Measurements from ENCODE around the gene KLHL28.

KLHL28 gene

DNA sequence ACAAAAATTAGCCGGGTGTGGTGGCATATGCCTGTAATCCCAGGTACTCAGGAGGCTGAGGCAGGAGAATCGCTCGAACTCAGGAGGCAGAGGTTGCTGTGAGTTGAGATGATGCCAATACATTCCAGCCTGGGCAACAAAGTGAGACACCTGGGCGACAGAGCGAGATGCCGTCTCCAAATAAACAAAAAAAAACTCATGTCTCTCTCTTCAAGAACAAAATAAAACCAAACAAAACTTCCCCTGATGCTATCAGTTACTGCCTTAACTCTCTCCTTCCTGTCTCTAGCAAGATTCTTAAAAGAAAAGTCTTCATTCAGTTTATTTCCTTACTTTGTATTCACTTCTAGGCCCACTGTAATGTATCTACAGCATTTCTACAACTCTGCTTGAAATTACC, 20.8 kb downstream of the KLHL28 start:
- no peak for DNase-seq (ENCODE audit: low read depth)
- TF ChIP-seq, protein P1, sequence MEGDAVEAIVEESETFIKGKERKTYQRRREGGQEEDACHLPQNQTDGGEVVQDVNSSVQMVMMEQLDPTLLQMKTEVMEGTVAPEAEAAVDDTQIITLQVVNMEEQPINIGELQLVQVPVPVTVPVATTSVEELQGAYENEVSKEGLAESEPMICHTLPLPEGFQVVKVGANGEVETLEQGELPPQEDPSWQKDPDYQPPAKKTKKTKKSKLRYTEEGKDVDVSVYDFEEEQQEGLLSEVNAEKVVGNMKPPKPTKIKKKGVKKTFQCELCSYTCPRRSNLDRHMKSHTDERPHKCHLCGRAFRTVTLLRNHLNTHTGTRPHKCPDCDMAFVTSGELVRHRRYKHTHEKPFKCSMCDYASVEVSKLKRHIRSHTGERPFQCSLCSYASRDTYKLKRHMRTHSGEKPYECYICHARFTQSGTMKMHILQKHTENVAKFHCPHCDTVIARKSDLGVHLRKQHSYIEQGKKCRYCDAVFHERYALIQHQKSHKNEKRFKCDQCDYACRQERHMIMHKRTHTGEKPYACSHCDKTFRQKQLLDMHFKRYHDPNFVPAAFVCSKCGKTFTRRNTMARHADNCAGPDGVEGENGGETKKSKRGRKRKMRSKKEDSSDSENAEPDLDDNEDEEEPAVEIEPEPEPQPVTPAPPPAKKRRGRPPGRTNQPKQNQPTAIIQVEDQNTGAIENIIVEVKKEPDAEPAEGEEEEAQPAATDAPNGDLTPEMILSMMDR (IDR thresholded peaks at IDR 0.05; ENCODE audit: control insufficient read depth, extremely low read depth, insufficient read depth): no peak
- H3K4me3 ChIP-seq (ENCODE audit: low read depth, low read length): no peak overlapping the region

DNA sequence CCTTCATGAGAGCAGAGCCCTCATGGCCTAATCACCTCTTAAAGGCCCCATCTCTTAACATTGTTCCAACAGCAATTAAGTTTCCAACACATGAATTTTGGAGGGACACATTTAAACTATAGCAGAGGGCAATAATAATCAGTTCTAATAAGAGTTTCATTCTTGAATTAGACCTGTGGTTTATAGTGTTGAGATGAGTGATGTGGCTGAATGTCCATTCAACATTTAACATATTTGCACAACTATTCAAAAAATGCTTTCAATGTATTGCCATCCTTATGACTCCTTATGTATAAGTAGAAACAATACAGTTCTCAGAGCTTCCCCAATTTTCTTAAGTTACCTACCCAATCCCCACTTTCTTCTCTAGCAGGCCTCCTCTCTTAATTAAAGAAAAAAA, 21.5 kb downstream of the KLHL28 start:
- H3K4me3 ChIP-seq (ENCODE audit: low read depth, low read length): no peak overlapping the region
- DNase-seq (ENCODE audit: low read depth): no peak
- TF ChIP-seq, protein P1 (IDR thresholded peaks at IDR 0.05; ENCODE audit: control insufficient read depth, extremely low read depth, insufficient read depth): no peak

DNA sequence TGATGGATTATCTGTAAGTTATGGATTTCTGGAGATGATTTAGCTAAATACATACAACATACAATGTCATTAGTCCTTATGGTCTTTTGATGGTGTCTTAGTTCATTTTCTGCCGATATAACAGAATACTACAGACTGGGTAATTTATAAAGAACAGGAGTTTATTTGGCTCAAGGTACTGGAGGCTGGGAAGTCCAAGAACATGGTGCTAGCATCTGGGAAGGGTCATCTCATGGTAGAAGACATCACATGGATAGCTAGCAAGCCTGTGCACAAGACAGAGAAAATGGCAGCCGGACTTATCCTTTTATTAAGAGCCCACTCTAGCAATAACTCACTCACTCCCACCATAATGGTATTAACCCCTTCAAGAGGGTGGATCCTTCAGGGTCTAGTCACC, 24.2 kb downstream of the KLHL28 start:
- TF ChIP-seq, protein P1 (IDR thresholded peaks at IDR 0.05; ENCODE audit: control insufficient read depth, extremely low read depth, insufficient read depth): no peak
- no peak for DNase-seq (ENCODE audit: low read depth)
- no peak overlapping the region for H3K4me3 ChIP-seq (ENCODE audit: low read depth, low read length)

DNA sequence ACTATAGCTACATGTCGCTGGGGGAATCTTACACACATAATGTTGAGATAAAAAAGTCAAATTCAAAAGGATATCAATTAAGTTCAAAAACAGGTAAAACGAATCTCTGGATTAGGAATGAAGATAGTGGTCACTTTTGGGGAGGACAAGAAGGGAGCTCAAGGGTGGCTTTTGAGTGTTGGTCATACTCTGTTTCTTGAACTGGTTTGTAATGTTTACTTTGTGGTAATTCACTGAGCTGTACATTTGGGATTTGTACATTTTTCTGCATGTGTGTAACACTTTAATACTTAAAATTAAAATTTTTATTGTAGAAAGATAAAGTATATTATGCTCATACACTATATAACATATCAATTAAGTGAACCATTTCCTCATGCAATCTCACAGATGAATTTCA, 26.6 kb downstream of the KLHL28 start:
- TF ChIP-seq, protein P1 (IDR thresholded peaks at IDR 0.05; ENCODE audit: control insufficient read depth, extremely low read depth, insufficient read depth): no peak
- H3K4me3 ChIP-seq (ENCODE audit: low read depth, low read length): no peak overlapping the region
- no peak for DNase-seq (ENCODE audit: low read depth)

DNA sequence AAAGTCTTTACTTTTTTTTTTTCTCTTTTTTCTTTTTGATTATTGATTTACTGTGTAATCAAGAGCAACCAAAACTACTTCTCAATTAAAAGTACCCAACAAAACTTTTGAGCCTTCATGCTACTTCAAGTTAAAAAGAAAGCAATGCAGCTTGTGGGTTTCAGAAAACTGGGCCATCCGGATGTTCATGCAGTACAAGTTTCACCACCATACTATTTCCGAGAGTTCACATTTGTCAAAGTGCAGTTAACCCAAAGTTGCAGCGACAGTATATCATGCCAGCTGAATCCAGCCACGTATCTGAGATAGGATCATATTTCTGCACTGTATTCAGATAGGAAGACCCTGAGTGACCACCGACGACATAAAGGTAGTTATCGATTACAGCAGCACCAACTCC, 33.0 kb downstream of the KLHL28 start:
- no peak for DNase-seq (ENCODE audit: low read depth)
- no peak overlapping the region for H3K4me3 ChIP-seq (ENCODE audit: low read depth, low read length)
- TF ChIP-seq, protein P1 (IDR thresholded peaks at IDR 0.05; ENCODE audit: control insufficient read depth, extremely low read depth, insufficient read depth): no peak

DNA sequence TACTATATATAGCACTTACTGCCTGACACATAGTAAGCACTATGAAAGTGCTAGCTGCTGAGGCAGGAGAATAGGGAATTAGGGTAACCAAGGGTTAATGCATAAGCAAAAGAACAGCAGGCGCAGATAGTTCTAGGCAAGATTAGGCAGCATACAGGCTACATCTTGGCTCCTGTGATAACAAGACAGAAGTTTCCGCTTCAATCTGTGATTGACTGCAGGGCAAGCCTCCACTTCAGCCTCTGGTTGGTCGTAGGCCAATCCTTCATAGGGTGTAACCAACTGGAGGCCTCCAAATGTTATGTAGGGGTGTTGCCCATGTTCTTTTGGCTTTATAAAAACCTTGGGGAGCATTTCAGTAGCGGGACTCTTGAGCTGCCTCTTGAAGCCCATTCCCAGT, 46.9 kb downstream of the KLHL28 start:
- DNase-seq (ENCODE audit: low read depth): no peak
- TF ChIP-seq, protein P1 (IDR thresholded peaks at IDR 0.05; ENCODE audit: control insufficient read depth, extremely low read depth, insufficient read depth): no peak
- H3K4me3 ChIP-seq (ENCODE audit: low read depth, low read length): no peak overlapping the region

DNA sequence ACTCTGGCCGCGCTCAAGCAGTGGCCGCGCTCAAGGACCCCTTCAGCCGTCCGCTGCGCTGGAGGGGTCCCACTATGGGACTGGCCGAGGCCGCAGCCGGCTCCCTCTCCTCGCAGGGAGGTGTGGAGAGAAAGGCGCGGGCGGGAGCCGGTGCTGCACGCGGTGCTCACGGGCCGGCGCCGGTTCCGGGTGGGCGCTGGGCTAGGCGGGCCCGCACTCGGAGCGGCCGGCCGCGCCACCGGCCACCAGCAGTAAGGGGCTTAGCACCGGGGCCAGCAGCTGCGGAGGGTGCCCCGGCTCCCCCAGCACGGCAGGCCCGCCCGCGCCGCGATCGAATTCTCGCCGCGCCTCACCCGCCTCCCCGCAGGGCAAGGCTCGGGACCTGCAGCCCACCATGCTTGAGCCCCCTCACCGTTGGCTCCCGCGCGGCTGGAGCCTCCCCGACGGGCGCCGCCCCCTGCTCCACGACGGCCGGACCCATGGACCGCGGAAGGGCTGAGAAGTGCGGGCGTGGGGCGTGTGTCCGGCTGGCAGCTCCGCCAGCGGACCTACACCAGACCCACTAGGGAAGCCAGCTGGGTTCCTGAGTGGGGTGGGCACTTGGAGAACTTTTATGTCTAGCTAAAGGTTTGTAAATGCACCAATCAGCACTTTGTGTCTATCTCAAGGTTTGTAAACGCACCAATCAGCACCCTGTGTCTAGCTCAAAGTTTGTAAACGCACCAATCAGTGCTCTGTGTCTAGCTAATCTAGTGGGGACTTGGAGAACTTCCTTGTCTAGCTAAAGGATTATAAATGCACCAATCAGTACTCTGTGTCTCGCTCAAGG, 49.5 kb downstream of the KLHL28 start:
- no peak overlapping the region for H3K4me3 ChIP-seq (ENCODE audit: low read depth, low read length)
- TF ChIP-seq, protein P1 (IDR thresholded peaks at IDR 0.05; ENCODE audit: control insufficient read depth, extremely low read depth, insufficient read depth): no peak
- DNase-seq (ENCODE audit: low read depth): no peak
